Activated T-cell treated with anti-CD3 and anti-CD28 coated beads, Interleukin-2, amount 50 U/mL, for 4 hours (primary cell): ENCODE data around the gene DEGS1. TPM values are rescaled to one million over a fixed set of nuclear protein-coding genes. Genes with fewer than 3 reads are reported as not detected.

Experiments
- ATAC-seq, 2 donors: fragments of 200-7000 bp; cut with Tn5 transposase; one replicate each; pipeline ENCODE4 v1.10.0; 2021
- DNase-seq: peaks from one replicate; pipeline ENCODE4 v3.0.0-alpha.2; 2020
- H3K27me3 Mint-ChIP-seq: one replicate; pipeline ENCODE4 v1.8.0; 2021; ENCODE audit warnings: low read depth, mixed read lengths
- H3K36me3 Mint-ChIP-seq: one replicate; pipeline ENCODE4 v1.8.0; 2022; ENCODE audit warnings: mixed read lengths; ENCODE audit not compliant: insufficient read depth
- H3K4me1 Mint-ChIP-seq: one replicate; pipeline ENCODE4 v1.8.0; 2021; ENCODE audit warnings: low read depth, mixed read lengths
- H3K4me3 Mint-ChIP-seq: one replicate; pipeline ENCODE4 v1.8.0; 2021; ENCODE audit warnings: mild to moderate bottlenecking, moderate library complexity, mixed read lengths
- H3K9me3 Mint-ChIP-seq: one replicate; pipeline ENCODE4 v1.8.0; 2021; ENCODE audit warnings: mixed read lengths
- total RNA-seq, 3 donors: library from RNA; stranded (reverse); gene quantifications; one replicate each; pipeline ENCODE4 v1.2.1, GENCODE V29; 2021

DEGS1 gene
- total RNA-seq, result 10 to 100 TPM; 33.5 to 40.1 (median 34.6) TPM

GRCh38 chr1:224182866-224183590 is at the start of gene DEGS1:
Gene DEGS1 (plus strand): TSS chr1:224183240. CDS start chr1:224183337, 97 bp downstream.
- Mint-ChIP-seq H3K36me3 (peaks cover 2% of the 10 kb centered on the region), H3K27me3 (no peaks in the 10 kb centered on the region), H3K4me1 (peaks cover 43% of the 10 kb centered on the region), H3K9me3 (no peaks in the 10 kb centered on the region), H3K4me3 (peak within 1 kb of the TSS; percentile 91)
- DNase-seq (peak; percentile 76), ATAC-seq (peak; percentile 81 to 84)

- no peak overlapping the region for H3K4me3 Mint-ChIP-seq
- ATAC-seq, result no peak
- H3K27me3 Mint-ChIP-seq, result no peaks in the 10 kb centered on the region
- peaks cover 28% of the 10 kb centered on the region for H3K36me3 Mint-ChIP-seq
- no peaks in the 10 kb centered on the region for H3K9me3 Mint-ChIP-seq
- DNase-seq, result no peak
- H3K4me1 Mint-ChIP-seq, result no peaks in the 10 kb centered on the region
These were observed 49.2 kb upstream of the DEGS1 start for GRCh38 chr1:224133741-224134299.

GRCh38 chr1:224137518-224137917 is 45.5 kb upstream of the DEGS1 start:
- Mint-ChIP-seq H3K27me3 (no peaks in the 10 kb centered on the region), H3K36me3 (peaks cover 11% of the 10 kb centered on the region), H3K9me3 (no peaks in the 10 kb centered on the region), H3K4me1 (no peaks in the 10 kb centered on the region), H3K4me3 (no peak overlapping the region)
- ATAC-seq, result no peak
- DNase-seq, result no peak

- H3K4me3 Mint-ChIP-seq, result no peak overlapping the region
- DNase-seq (no peak), ATAC-seq (no peak)
- no peaks in the 10 kb centered on the region for H3K27me3 Mint-ChIP-seq
- no peaks in the 10 kb centered on the region for H3K9me3 Mint-ChIP-seq
- H3K4me1 Mint-ChIP-seq, result no peaks in the 10 kb centered on the region
- peaks cover 7% of the 10 kb centered on the region for H3K36me3 Mint-ChIP-seq
These were observed 44.8 kb upstream of the DEGS1 start for GRCh38 chr1:224138198-224138597.

GRCh38 chr1:224141693-224142092 is 41.3 kb upstream of the DEGS1 start:
- Mint-ChIP-seq H3K9me3 (no peaks in the 10 kb centered on the region), H3K27me3 (no peaks in the 10 kb centered on the region), H3K36me3 (peaks cover 1% of the 10 kb centered on the region), H3K4me1 (no peaks in the 10 kb centered on the region), H3K4me3 (no peak overlapping the region)
- DNase-seq (no peak), ATAC-seq (no peak)

- H3K9me3 Mint-ChIP-seq, result no peaks in the 10 kb centered on the region
- DNase-seq (no peak), ATAC-seq (no peak)
- H3K36me3 Mint-ChIP-seq, result peaks cover 14% of the 10 kb centered on the region
- H3K27me3 Mint-ChIP-seq, result no peaks in the 10 kb centered on the region
- H3K4me1 Mint-ChIP-seq, result peaks cover 8% of the 10 kb centered on the region
- H3K4me3 Mint-ChIP-seq, result no peak overlapping the region
These were observed 33.3 kb upstream of the DEGS1 start for GRCh38 chr1:224149709-224150108.

- Mint-ChIP-seq H3K36me3 (peaks cover 17% of the 10 kb centered on the region), H3K9me3 (no peaks in the 10 kb centered on the region), H3K27me3 (no peaks in the 10 kb centered on the region), H3K4me1 (peaks cover 8% of the 10 kb centered on the region), H3K4me3 (no peak overlapping the region)
- no peak for ATAC-seq
- DNase-seq, result no peak
These were observed 31.9 kb upstream of the DEGS1 start for GRCh38 chr1:224151117-224151516.

GRCh38 chr1:224157316-224157715 is 25.7 kb upstream of the DEGS1 start:
- DNase-seq, result no peak
- H3K36me3 Mint-ChIP-seq, result peaks cover 27% of the 10 kb centered on the region
- H3K4me3 Mint-ChIP-seq, result no peak overlapping the region
- ATAC-seq, result no peak
- no peaks in the 10 kb centered on the region for H3K27me3 Mint-ChIP-seq
- no peaks in the 10 kb centered on the region for H3K4me1 Mint-ChIP-seq
- H3K9me3 Mint-ChIP-seq, result no peaks in the 10 kb centered on the region

GRCh38 chr1:224159541-224159940 is 23.5 kb upstream of the DEGS1 start:
- H3K27me3 Mint-ChIP-seq, result no peaks in the 10 kb centered on the region
- no peaks in the 10 kb centered on the region for H3K9me3 Mint-ChIP-seq
- no peak for ATAC-seq
- H3K36me3 Mint-ChIP-seq, result peaks cover 26% of the 10 kb centered on the region
- no peak for DNase-seq
- H3K4me1 Mint-ChIP-seq, result no peaks in the 10 kb centered on the region
- no peak overlapping the region for H3K4me3 Mint-ChIP-seq

- H3K4me3 Mint-ChIP-seq, result no peak overlapping the region
- H3K4me1 Mint-ChIP-seq, result no peaks in the 10 kb centered on the region
- no peaks in the 10 kb centered on the region for H3K27me3 Mint-ChIP-seq
- peaks cover 26% of the 10 kb centered on the region for H3K36me3 Mint-ChIP-seq
- ATAC-seq, result no peak
- no peaks in the 10 kb centered on the region for H3K9me3 Mint-ChIP-seq
- DNase-seq, result no peak
These were observed 22.8 kb upstream of the DEGS1 start for GRCh38 chr1:224160171-224160682.

GRCh38 chr1:224162768-224163167 is 20.3 kb upstream of the DEGS1 start:
- DNase-seq (no peak), ATAC-seq (no peak)
- no peaks in the 10 kb centered on the region for H3K9me3 Mint-ChIP-seq
- H3K4me1 Mint-ChIP-seq, result no peaks in the 10 kb centered on the region
- H3K36me3 Mint-ChIP-seq, result peaks cover 14% of the 10 kb centered on the region
- no peaks in the 10 kb centered on the region for H3K27me3 Mint-ChIP-seq
- H3K4me3 Mint-ChIP-seq, result no peak overlapping the region

- ATAC-seq, result no peak
These were observed 19.7 kb upstream of the DEGS1 start for GRCh38 chr1:224163311-224163710.

GRCh38 chr1:224168859-224169380 is 14.1 kb upstream of the DEGS1 start:
- H3K4me1 Mint-ChIP-seq, result peaks cover 30% of the 10 kb centered on the region
- no peaks in the 10 kb centered on the region for H3K27me3 Mint-ChIP-seq
- peak overlapping the region; percentile 31 for H3K4me3 Mint-ChIP-seq
- DNase-seq (no peak), ATAC-seq (peak; percentile 97)
- no peaks in the 10 kb centered on the region for H3K36me3 Mint-ChIP-seq
- no peaks in the 10 kb centered on the region for H3K9me3 Mint-ChIP-seq

More at GRCh38 chr1:224163311-224163710, 19.7 kb upstream of the DEGS1 start:
- peaks cover 9% of the 10 kb centered on the region for H3K36me3 Mint-ChIP-seq
- H3K9me3 Mint-ChIP-seq, result no peaks in the 10 kb centered on the region
- no peak for DNase-seq
- no peaks in the 10 kb centered on the region for H3K4me1 Mint-ChIP-seq
- no peaks in the 10 kb centered on the region for H3K27me3 Mint-ChIP-seq
- no peak overlapping the region for H3K4me3 Mint-ChIP-seq

GRCh38 chr1:224169718-224170270 is 13.2 kb upstream of the DEGS1 start:
- no peak overlapping the region for H3K4me3 Mint-ChIP-seq
- DNase-seq (no peak), ATAC-seq (no peak)
- H3K36me3 Mint-ChIP-seq, result no peaks in the 10 kb centered on the region
- no peaks in the 10 kb centered on the region for H3K27me3 Mint-ChIP-seq
- peaks cover 30% of the 10 kb centered on the region for H3K4me1 Mint-ChIP-seq
- H3K9me3 Mint-ChIP-seq, result no peaks in the 10 kb centered on the region
